22Rv1 (cell line): ENCODE data around the gene PAIP1.
A peak's percentile ranks its signal among the peaks of the same experiment; 100 is the strongest.

Source experiments
- ZFX ChIP-seq: fragments of 450-650 bp; IDR thresholded peaks from 2 replicates; pipeline ENCODE4 v1.6.1; 2017; ENCODE audit warnings: antibody characterized with exemption, borderline replicate concordance
- TF ChIP-seq, protein P1 (sequence below): fragments of 450-650 bp; IDR thresholded peaks from 2 replicates; pipeline ENCODE4 v1.5.1; 2017; ENCODE audit warnings: mild to moderate bottlenecking

- TF ChIP-seq, protein P1, sequence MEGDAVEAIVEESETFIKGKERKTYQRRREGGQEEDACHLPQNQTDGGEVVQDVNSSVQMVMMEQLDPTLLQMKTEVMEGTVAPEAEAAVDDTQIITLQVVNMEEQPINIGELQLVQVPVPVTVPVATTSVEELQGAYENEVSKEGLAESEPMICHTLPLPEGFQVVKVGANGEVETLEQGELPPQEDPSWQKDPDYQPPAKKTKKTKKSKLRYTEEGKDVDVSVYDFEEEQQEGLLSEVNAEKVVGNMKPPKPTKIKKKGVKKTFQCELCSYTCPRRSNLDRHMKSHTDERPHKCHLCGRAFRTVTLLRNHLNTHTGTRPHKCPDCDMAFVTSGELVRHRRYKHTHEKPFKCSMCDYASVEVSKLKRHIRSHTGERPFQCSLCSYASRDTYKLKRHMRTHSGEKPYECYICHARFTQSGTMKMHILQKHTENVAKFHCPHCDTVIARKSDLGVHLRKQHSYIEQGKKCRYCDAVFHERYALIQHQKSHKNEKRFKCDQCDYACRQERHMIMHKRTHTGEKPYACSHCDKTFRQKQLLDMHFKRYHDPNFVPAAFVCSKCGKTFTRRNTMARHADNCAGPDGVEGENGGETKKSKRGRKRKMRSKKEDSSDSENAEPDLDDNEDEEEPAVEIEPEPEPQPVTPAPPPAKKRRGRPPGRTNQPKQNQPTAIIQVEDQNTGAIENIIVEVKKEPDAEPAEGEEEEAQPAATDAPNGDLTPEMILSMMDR, result 0 out of 2 replicates have a peak, but pooled peaks have one; percentile 14
- no peak for TF ChIP-seq ZFX
Measured at GRCh38 chr5:43514816-43515677, 41.8 kb downstream of the PAIP1 start, which contains the start of gene C5orf34.
